Keratinocyte (primary cell): ENCODE data around the gene ERF.

Source experiments
- EZH2 ChIP-seq: IDR thresholded peaks from one replicate; pipeline ENCODE4 v1.6.1; 2012; ENCODE audit warnings: inconsistent platforms, mild to moderate bottlenecking, low read length, moderate library complexity
- TF ChIP-seq, protein P1 (sequence below), 3 experiments: IDR thresholded peaks in 1 of 3; conservative IDR thresholded peaks in 1 of 3; optimal IDR thresholded peaks in 1 of 3; 2 replicates in 2 of 3; 3 replicates in 1 of 3; pipeline versions ENCODE3 to v1.5.1; 2011; ENCODE audit warnings: low read length in 3 of 3, mild to moderate bottlenecking in 3 of 3, moderate library complexity in 2 of 3, control low read depth in 1 of 3, inconsistent platforms in 1 of 3; ENCODE audit not compliant: insufficient read depth in 2 of 3; ENCODE audit errors: extremely low read depth in 1 of 3

DNA sequence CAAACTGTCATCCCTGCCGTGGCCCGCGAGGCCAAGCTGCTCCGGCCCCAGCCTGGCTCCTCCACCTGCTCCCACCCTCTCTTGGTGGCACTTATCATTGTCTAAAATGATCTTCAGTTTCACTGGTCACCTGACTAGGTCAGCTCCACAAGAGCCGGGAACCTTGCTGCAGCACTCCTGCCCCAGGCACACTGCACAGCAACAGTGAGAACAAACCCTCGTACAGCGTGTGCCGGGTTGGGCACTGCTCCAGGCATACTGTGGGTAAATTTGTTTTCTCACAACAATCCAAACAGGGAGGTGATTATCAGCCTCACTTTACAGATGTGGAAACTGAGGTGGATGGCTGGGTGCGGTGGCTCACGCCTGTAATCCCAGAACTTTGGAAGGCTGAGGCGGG lies 46.3 kb downstream of the ERF start:
- TF ChIP-seq EZH2 = no peak
- TF ChIP-seq, protein P1, sequence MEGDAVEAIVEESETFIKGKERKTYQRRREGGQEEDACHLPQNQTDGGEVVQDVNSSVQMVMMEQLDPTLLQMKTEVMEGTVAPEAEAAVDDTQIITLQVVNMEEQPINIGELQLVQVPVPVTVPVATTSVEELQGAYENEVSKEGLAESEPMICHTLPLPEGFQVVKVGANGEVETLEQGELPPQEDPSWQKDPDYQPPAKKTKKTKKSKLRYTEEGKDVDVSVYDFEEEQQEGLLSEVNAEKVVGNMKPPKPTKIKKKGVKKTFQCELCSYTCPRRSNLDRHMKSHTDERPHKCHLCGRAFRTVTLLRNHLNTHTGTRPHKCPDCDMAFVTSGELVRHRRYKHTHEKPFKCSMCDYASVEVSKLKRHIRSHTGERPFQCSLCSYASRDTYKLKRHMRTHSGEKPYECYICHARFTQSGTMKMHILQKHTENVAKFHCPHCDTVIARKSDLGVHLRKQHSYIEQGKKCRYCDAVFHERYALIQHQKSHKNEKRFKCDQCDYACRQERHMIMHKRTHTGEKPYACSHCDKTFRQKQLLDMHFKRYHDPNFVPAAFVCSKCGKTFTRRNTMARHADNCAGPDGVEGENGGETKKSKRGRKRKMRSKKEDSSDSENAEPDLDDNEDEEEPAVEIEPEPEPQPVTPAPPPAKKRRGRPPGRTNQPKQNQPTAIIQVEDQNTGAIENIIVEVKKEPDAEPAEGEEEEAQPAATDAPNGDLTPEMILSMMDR (optimal IDR thresholded peaks at IDR 0.05 in 1 of 3, IDR thresholded peaks at IDR 0.05 in 1 of 3, conservative IDR thresholded peaks at IDR 0.05 in 1 of 3; ENCODE audit: extremely low read depth in 1 of 3, insufficient read depth in 2 of 3, low read length in 3 of 3) = no peak
